ENCODE data around the gene ARHGEF39. TPM values are rescaled to one million over a fixed set of nuclear protein-coding genes. Genes with fewer than 3 reads are reported as not detected.
A peak's percentile ranks its signal among the peaks of the same experiment; 100 is the strongest.

ARHGEF39 gene
- total and polyA plus RNA-seq, 2 experiments from 2014 or later, result 1.8 to 2.1 TPM

DNA sequence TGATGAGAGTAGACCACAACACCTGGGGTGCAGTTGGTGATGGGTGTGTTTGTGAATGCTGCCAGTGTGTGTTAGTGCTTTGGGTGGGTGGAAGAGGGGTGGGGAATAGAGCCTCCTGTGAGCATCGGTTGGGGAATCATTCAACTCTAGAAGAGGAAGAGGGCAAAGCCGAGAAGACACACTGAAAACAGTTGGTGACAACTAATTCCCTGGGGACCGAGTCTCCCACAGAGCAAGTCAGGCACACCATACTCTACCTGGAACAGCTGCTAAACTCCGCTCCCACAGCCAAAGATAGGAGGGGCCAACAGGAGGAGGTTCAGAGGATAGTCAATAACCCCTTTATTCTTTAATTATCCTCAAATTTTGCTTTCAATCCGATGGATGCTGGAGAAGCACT, 1.6 kb upstream of the ARHGEF39 start:
- Histone ChIP-seq H3K4me1 (ENCODE audit: insufficient read depth) (no peaks in the 10 kb centered on the region), H2AFZ (no peak overlapping the region), H4K20me1 (ENCODE audit: insufficient read depth) (no peaks in the 10 kb centered on the region), H3K36me3 (ENCODE audit: low read depth) (no peaks in the 10 kb centered on the region), H3K4me2 (ENCODE audit: unreplicated experiment) (no peak overlapping the region), H3F3A (ENCODE audit: insufficient read depth) (peaks cover 14% of the 10 kb centered on the region; the same call in 1 of the 2 replicates), H3K4me3 (no peak overlapping the region), H3K27ac (no peak overlapping the region), H3K27me3 (replicated peaks; ENCODE audit: insufficient read depth) (no peaks in the 10 kb centered on the region), H3K9me2 (ENCODE audit: insufficient read depth) (no peaks in the 10 kb centered on the region), H3K9me3 (ENCODE audit: low read depth) (no peaks in the 10 kb centered on the region), H3K79me2 (ENCODE audit: insufficient read depth) (no peaks in the 10 kb centered on the region), H3K9ac (no peak overlapping the region)
- 79 to 85% methylated on average over 4 to 5 of the region's 5 CpGs for WGBS, 2 experiments (ENCODE audit: low coverage in 1 of 2, low lambda C conversion rate in 2 of 2, missing lambda C conversion rate in 2 of 2)
- no peak for TF ChIP-seq EZH2phosphoT487 (IDR thresholded peaks at IDR 0.05; ENCODE audit: insufficient read depth, low read depth)
- no peak for TF ChIP-seq EZH2 (IDR thresholded peaks at IDR 0.05; ENCODE audit: insufficient read depth, poor library complexity, severe bottlenecking)
- in situ Hi-C loops (cut with MboI), result no loop called here
- no peak for DNase-seq

DNA sequence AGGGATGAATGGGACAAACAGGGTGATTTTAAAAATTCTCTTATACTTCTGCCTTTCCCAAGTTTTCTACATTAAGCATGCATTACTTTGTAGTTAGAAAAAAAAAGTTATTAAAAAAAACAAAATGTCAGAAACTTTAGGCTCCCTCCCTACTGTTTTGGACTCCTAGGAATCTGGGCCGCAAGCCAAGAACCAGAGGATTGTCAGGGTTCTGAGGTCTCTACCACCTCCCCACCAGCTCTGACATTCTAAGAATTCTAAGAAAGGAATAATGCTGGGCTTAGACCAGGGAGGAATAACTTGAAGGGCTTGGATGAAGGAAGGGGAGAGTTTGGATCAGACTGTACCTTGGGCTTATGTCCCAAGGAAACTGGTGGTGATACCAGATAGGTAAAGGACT, 1.1 kb upstream of the ARHGEF39 start:
- Histone ChIP-seq H4K20me1 (ENCODE audit: insufficient read depth) (no peaks in the 10 kb centered on the region), H3K4me1 (ENCODE audit: insufficient read depth) (no peaks in the 10 kb centered on the region), H3K27me3 (replicated peaks; ENCODE audit: insufficient read depth) (no peaks in the 10 kb centered on the region), H3K9me2 (ENCODE audit: insufficient read depth) (no peaks in the 10 kb centered on the region), H3K36me3 (ENCODE audit: low read depth) (no peaks in the 10 kb centered on the region), H3K27ac (no peak overlapping the region), H2AFZ (no peak overlapping the region), H3K9me3 (ENCODE audit: low read depth) (no peaks in the 10 kb centered on the region), H3K4me3 (no peak overlapping the region), H3K4me2 (ENCODE audit: unreplicated experiment) (peak overlapping the region; percentile 11), H3K79me2 (ENCODE audit: insufficient read depth) (no peaks in the 10 kb centered on the region), H3K9ac (no peak overlapping the region), H3F3A (ENCODE audit: insufficient read depth) (peaks cover 18% of the 10 kb centered on the region; the same call in 1 of the 2 replicates)
- in situ Hi-C loops (cut with MboI), result no loop called here
- 98 to 100% methylated on average over 1 of the region's 1 CpG for WGBS, 2 experiments (ENCODE audit: low coverage in 1 of 2, low lambda C conversion rate in 2 of 2, missing lambda C conversion rate in 2 of 2)
- no peak for DNase-seq
- TF ChIP-seq EZH2phosphoT487 (IDR thresholded peaks at IDR 0.05; ENCODE audit: insufficient read depth, low read depth) (no peak), EZH2 (IDR thresholded peaks at IDR 0.05; ENCODE audit: insufficient read depth, poor library complexity, severe bottlenecking) (no peak)

DNA sequence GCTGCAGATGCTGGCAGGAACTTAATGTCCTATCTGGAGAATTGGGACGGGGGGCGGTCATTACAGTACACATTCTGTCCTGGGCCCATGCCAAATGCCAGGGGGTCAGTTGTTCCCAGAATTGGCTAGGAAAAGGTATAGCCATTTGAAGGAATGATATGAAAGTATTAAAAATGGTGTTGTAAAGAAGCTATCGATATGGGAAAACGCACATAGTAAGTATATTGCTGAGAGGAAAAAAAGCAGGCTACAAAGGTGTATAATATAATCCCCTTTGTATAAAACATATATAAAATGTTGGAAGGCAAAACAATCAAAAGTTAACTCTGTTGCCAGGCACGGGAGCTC, 450 bp upstream of the ARHGEF39 start:
- Histone ChIP-seq H3K36me3 (ENCODE audit: low read depth) (peaks cover under 1% of the 10 kb centered on the region; the same call in 1 of the 2 replicates), H3K4me2 (ENCODE audit: unreplicated experiment) (peak overlapping the region; percentile 98), H2AFZ (peak overlapping the region; percentile 85), H3F3A (ENCODE audit: insufficient read depth) (peaks cover 24% of the 10 kb centered on the region), H4K20me1 (ENCODE audit: insufficient read depth) (no peaks in the 10 kb centered on the region), H3K9me2 (ENCODE audit: insufficient read depth) (no peaks in the 10 kb centered on the region), H3K79me2 (ENCODE audit: insufficient read depth) (peaks cover 3% of the 10 kb centered on the region; the same call in 1 of the 2 replicates), H3K9me3 (ENCODE audit: low read depth) (no peaks in the 10 kb centered on the region), H3K27ac (no peak overlapping the region), H3K4me3 (peak overlapping the region; percentile 80), H3K4me1 (ENCODE audit: insufficient read depth) (no peaks in the 10 kb centered on the region), H3K27me3 (replicated peaks; ENCODE audit: insufficient read depth) (no peaks in the 10 kb centered on the region), H3K9ac (peak overlapping the region; percentile 64)
- TF ChIP-seq EZH2 (IDR thresholded peaks at IDR 0.05; ENCODE audit: insufficient read depth, poor library complexity, severe bottlenecking), result no peak
- TF ChIP-seq EZH2phosphoT487 (IDR thresholded peaks at IDR 0.05; ENCODE audit: insufficient read depth, low read depth), result no peak
- in situ Hi-C loops (cut with MboI), result no loop called here
- DNase-seq, result no peak
- WGBS, 2 experiments (ENCODE audit: low coverage in 1 of 2, low lambda C conversion rate in 2 of 2, missing lambda C conversion rate in 2 of 2), result 27 to 29% methylated on average over 5 of the region's 5 CpGs

DNA sequence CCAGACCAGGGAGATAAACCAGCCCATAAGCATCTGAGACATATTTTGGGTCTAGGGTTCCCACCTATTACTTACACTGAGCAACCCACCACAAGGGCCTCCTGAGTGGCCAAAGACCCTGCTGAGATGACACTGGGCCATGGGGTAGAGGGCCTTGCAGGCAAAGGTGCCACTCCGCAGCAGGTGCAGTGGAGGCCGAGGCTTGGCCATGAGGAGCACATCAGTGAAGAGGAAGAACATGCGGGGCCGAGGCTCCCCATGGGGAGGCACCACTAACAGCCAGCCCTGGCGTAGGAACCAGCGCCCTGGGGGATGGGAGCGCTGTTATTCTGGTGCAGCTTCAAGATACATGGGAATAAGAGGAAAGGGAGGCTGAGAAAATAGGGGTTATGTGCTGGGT, 2.6 kb downstream of the ARHGEF39 start:
- no peak overlapping the region for H3K9ac ChIP-seq
- H3K4me1 ChIP-seq (ENCODE audit: insufficient read depth), result peaks cover 10% of the 10 kb centered on the region; the same call in 1 of the 2 replicates
- H4K20me1 ChIP-seq (ENCODE audit: insufficient read depth), result no peaks in the 10 kb centered on the region
- H3F3A ChIP-seq (ENCODE audit: insufficient read depth), result peaks cover 32% of the 10 kb centered on the region
- WGBS, 2 experiments (ENCODE audit: low coverage in 1 of 2, low lambda C conversion rate in 2 of 2, missing lambda C conversion rate in 2 of 2), result 95 to 96% methylated on average over 7 of the region's 7 CpGs
- H3K9me3 ChIP-seq (ENCODE audit: low read depth), result no peaks in the 10 kb centered on the region
- peaks cover 5% of the 10 kb centered on the region; the same call in 1 of the 2 replicates for H3K36me3 ChIP-seq (ENCODE audit: low read depth)
- no peak overlapping the region for H3K4me2 ChIP-seq (ENCODE audit: unreplicated experiment)
- no peak for DNase-seq
- in situ Hi-C loops (cut with MboI), result no loop called here
- no peak overlapping the region for H3K27ac ChIP-seq
- TF ChIP-seq EZH2phosphoT487 (IDR thresholded peaks at IDR 0.05; ENCODE audit: insufficient read depth, low read depth) (no peak), EZH2 (IDR thresholded peaks at IDR 0.05; ENCODE audit: insufficient read depth, poor library complexity, severe bottlenecking) (no peak)
- peaks cover 18% of the 10 kb centered on the region; the same call in 1 of the 2 replicates for H3K79me2 ChIP-seq (ENCODE audit: insufficient read depth)
- H2AFZ ChIP-seq, result no peak overlapping the region
- no peaks in the 10 kb centered on the region for H3K27me3 ChIP-seq (replicated peaks; ENCODE audit: insufficient read depth)
- H3K9me2 ChIP-seq (ENCODE audit: insufficient read depth), result no peaks in the 10 kb centered on the region
- H3K4me3 ChIP-seq, result no peak overlapping the region
